Left colon (tissue), 2 donors: ENCODE measurements around the gene CCDC124. TPM values are rescaled to one million over a fixed set of nuclear protein-coding genes. Genes with fewer than 3 reads are reported as not detected.
A peak's percentile ranks its signal among the peaks of the same experiment; 100 is the strongest.
"Not testable (repeated sequence)": the region's sequence is repeated elsewhere in the genome, so short reads cannot be mapped to it uniquely, and the experiment has no call there.

Experiments used
- ATAC-seq: fragments of 200-7000 bp; cut with Tn5 transposase; one replicate; pipeline ENCODE4 v1.9.1; 2020; ENCODE audit warnings: mild to moderate bottlenecking, moderate library complexity
- DNase-seq, 2 donors: peaks; one replicate each; pipeline ENCODE4 v3.0.0-alpha.2; 2020
- intact Hi-C, 2 donors: fragments of 100-400 bp; cut with DNase I in 1 of 2; cut with micrococcal nuclease in 1 of 2; formaldehyde crosslinking; loops; one replicate each; pipeline versions ENCODE4 v1.11.2 to v1.14.0; 2022; cut with DNase I, micrococcal nuclease
- long read RNA-seq: library from polyadenylated mRNA; unstranded; transcript quantifications from one replicate; pipeline ENCODE4 v2.0.0, GENCODE V29; 2021
- total RNA-seq, 2 donors: library from RNA; stranded (reverse); fragmentation: NEBNext Ultra II Directional; extraction: Animal tissue kit (Norgen Biotek cat#: 25700); gene quantifications; one replicate each; pipeline ENCODE4 v1.2.1, GENCODE V29; 2021
- donor health status: DM: no; HTN: no; CAD: no.
- donor health status: DM: yes; HTN: yes; CAD: no.

The CCDC124 gene
- 10 to 100 TPM; 39.5 to 51.5 TPM for total RNA-seq
- long read RNA-seq, transcript CCDC124-201 (5 exons, 938 nt) = major isoform, 48 of 55 reads
- long read RNA-seq, partial matches to known transcripts = 5 of 55 reads
- long read RNA-seq, other reads (novel, unspliced or antisense) = 2 of 55 reads

DNA sequence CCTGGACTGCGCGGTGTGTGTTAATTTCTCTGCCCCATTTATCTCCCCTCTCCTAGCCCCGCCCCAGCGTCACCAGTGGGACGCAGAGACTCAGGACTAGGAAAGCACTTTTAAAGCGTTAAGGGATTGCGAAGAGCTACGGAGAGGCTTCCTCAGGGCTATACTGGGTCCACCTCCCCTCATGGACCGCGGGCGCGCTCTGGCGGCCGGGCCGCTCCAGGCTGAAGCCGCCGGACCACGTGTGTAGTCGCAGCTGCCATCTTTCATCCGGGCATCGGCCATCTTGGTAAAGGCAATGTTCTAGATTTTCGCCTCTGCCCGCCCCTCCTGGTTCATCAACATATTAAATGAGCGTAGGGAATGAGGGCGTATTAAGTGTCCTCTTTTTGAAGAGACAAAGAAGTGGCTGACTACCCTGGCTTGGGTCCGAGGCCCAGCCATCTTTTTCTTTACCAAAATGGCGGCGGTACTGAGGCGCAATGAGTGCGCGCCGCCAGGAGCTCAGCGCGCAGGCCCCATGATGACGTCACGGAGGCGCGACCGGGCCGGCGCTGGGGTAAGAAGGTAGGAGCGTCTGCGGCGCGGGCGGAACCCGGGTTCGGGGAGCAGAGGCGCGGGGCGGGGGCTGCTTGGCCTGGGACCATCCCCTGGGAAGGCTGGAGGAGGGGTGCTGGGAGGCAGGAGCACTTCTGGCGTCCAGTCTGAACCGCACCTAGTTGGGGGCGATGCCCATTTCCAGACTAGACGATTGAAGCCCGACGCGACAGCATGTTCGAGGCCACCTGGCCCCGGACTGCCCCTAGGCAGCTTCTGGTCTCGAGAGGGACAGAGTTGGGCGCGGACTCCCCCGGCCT, at the start of gene CCDC124:
Gene CCDC124, plus strand, starts transcription at position 531 of the 854 bp plus-strand sequence. CDS start 3,406 bp downstream, outside the sequence.
- intact Hi-C loops = loop anchor here in 1 of 2 donors (5.0 kb wide), 1 partner anchor 65 kb away; no protein-coding TSS in a partner anchor
- peak; percentile 98 for ATAC-seq

GRCh38 chr19:17883627-17884410, 49.0 kb upstream of the CCDC124 start:
- DNase-seq = no peak
- ATAC-seq = no peak
- intact Hi-C loops = no loop called here

More for the DNA sequence above, at the start of gene CCDC124:
- DNase-seq = peak; percentile 89 to 95

GRCh38 chr19:17886515-17886914, 46.3 kb upstream of the CCDC124 start:
- ATAC-seq = no peak
- no peak for DNase-seq
- intact Hi-C loops = no loop called here

- DNase-seq, intact Hi-C loops, ATAC-seq: not testable (repeated sequence)
These were observed 45.6 kb upstream of the CCDC124 start for GRCh38 chr19:17887221-17887620.

- intact Hi-C loops = no loop called here
These were observed 44.6 kb upstream of the CCDC124 start for GRCh38 chr19:17888260-17888659.

GRCh38 chr19:17889609-17890214, 43.1 kb upstream of the CCDC124 start:
- DNase-seq (no peak), ATAC-seq (no peak)

More at GRCh38 chr19:17888260-17888659, 44.6 kb upstream of the CCDC124 start:
- ATAC-seq = no peak
- no peak for DNase-seq

DNA sequence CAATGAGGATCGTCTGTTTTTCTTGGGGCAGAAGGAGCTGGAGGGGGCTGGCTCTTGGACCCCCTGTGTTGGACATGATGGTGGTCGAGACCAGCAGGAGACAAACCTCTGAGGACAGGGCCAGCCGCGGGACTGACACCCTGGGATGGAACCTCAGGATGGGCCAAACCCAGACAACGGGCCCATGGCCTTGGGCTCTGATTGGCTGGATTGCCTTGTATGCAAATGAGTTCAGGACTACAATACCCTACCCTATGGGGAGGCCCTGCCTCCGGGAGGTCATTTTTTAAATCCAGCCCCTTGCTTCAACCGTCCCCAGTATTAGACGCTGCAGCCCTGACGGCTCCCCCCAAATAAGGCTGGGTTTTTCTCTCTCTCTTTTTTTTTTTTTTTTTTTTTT, 39.0 kb upstream of the CCDC124 start:
- intact Hi-C loops = no loop called here
- ATAC-seq = no peak
- DNase-seq = no peak

More at GRCh38 chr19:17889609-17890214, 43.1 kb upstream of the CCDC124 start:
- intact Hi-C loops = no loop called here

DNA sequence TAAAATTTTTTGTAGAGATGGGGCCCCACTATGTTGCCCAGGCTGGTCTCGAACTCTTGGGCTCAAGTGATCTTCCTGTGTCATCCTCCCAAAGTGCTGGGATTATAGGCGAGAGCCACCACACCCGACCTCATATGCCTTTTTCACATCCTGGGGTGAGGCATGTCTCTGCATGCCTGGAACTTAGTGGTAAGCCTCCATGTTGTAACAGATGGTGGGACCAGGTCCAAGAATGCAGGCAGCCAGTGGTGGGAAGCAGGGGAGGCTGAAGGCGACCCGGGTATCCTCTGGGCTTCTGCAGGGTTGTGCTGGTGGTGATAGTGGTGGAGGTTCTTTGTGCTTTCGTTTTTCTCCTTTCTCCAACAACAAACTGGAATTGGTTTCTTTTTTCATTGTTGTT, 30.1 kb upstream of the CCDC124 start:
- intact Hi-C loops = no loop called here
- no peak for ATAC-seq
- no peak for DNase-seq

- ATAC-seq (no peak), DNase-seq (no peak)
- intact Hi-C loops = no loop called here
These were observed 24.6 kb upstream of the CCDC124 start for GRCh38 chr19:17908244-17908643.

GRCh38 chr19:17909003-17909732, 23.6 kb upstream of the CCDC124 start:
- intact Hi-C loops = no loop called here
- ATAC-seq (no peak), DNase-seq (no peak)

GRCh38 chr19:17910791-17911360, 21.9 kb upstream of the CCDC124 start:
- intact Hi-C loops = no loop called here
- DNase-seq (no peak), ATAC-seq (no peak)

- intact Hi-C loops = no loop called here
- peak; percentile 86 for ATAC-seq
These were observed 16.7 kb upstream of the CCDC124 start for GRCh38 chr19:17915940-17916593.

GRCh38 chr19:17918151-17918550, 14.7 kb upstream of the CCDC124 start:
- intact Hi-C loops, DNase-seq, ATAC-seq: not testable (repeated sequence)

More at GRCh38 chr19:17915940-17916593, 16.7 kb upstream of the CCDC124 start:
- no peak for DNase-seq

GRCh38 chr19:17919122-17919521, 13.7 kb upstream of the CCDC124 start:
- intact Hi-C loops, ATAC-seq, DNase-seq: not testable (repeated sequence)

- ATAC-seq (no peak), DNase-seq (no peak)
- intact Hi-C loops = loop anchor here in 1 of 2 donors (10.0 kb wide), 1 partner anchor 56 kb away; no protein-coding TSS in a partner anchor
These were observed 12.3 kb upstream of the CCDC124 start for GRCh38 chr19:17920527-17920926.

- DNase-seq (no peak), ATAC-seq (no peak)
- intact Hi-C loops = loop anchor here in 1 of 2 donors (10.0 kb wide), 1 partner anchor 57 kb away; no protein-coding TSS in a partner anchor
These were observed 10.7 kb upstream of the CCDC124 start for GRCh38 chr19:17922138-17922537.

- no peak for DNase-seq
- intact Hi-C loops = loop anchor here in 1 of 2 donors (10.0 kb wide), 1 partner anchor 61 kb away; no protein-coding TSS in a partner anchor
- ATAC-seq = no peak
These were observed 6.8 kb upstream of the CCDC124 start for GRCh38 chr19:17926044-17926443.
